T47D (cell line): ENCODE measurements around the gene TMEM135.
"Not testable (repeated sequence)": the region's sequence is repeated elsewhere in the genome, so short reads cannot be mapped to it uniquely, and the experiment has no call there.

Source experiments
- DNase-seq, 2 experiments: peaks; one replicate each; pipeline versions ENCODE4 v3.0.0 to v3.0.0-alpha.2; 2011 to 2012; ENCODE audit warnings: low read depth in 1 of 2, low spot score in 1 of 2
- JUND ChIP-seq: IDR thresholded peaks from 2 replicates; pipeline ENCODE4 v1.6.1; 2012; ENCODE audit warnings: low read depth
- in situ Hi-C: cut with HindIII; loops from 2 replicates; pipeline ENCODE4 v1.10.0; 2016; ENCODE audit warnings: low sequenced_read_pairs, low pct_unique_long_range_greater_than_20kb

TMEM135 gene

DNA sequence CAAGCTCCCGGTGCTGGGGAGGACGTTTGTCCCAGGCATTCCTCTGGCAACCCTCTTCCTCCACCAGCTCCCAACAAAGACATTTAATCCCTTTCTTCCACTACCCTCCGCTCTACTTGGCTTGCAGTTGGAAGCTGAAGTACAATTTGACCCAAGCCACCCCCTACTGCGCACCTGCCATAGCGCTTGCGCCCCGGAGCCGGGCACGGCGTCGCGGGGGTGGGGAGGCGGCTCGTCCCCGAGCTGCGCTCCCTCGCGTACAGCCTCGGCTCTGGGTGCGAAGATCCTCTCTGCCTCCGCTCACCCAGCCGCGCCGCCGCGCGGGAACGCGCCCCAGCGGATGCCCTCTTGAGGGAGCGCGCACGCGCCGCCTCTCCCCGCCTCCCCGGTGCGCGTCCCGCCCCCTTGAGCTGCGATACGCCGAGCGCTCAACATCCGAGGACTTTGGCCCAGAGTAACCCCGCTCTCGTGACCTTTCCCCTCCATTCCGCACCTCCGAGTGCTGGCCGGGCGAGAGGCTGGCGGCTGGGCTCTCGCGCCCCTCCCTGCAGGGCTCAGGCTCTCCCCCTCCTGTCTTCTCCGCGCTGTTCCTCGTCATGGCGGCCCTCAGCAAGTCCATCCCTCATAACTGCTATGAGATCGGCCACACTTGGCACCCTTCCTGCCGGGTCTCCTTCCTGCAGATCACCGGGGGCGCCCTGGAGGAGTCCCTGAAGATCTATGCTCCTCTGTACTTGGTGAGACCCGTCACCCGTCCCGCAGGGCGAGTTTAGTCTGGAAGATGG, at the start of gene TMEM135:
TSS of gene TMEM135 (plus strand) at position 485 of the 785 bp plus-strand sequence. CDS start at position 597, 112 bp downstream.
- TF ChIP-seq JUND, result no peak
- in situ Hi-C loops, result no loop called here
- peak; percentile 95 to 98 for DNase-seq

DNA sequence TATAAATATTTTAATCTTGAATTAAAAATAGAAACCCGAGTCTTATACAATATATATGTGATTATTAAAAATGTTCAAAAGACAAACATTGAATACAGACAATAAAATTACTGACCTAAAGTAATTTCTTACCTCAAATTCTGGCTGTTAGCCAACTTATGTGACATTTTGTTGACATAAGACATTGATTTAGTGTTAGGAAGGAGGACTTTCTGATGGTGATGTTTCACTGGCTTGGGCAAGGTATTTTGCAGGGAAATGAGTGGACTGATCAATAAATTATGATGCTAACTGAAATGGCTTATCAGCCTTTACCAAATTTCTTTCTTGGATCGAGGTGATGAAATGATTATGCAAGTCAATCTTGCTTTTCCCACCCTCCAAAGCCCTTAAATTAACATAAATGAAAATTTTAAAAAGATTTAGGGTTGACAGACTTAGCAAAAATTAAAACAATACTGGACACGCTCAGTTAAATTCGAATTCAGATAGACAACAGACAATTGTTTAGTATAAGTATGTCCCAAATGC, 49.3 kb upstream of the TMEM135 start:
- peak in 1 of 2 experiments; percentile 53 for DNase-seq
- in situ Hi-C loops, result no loop called here
- no peak for TF ChIP-seq JUND

DNA sequence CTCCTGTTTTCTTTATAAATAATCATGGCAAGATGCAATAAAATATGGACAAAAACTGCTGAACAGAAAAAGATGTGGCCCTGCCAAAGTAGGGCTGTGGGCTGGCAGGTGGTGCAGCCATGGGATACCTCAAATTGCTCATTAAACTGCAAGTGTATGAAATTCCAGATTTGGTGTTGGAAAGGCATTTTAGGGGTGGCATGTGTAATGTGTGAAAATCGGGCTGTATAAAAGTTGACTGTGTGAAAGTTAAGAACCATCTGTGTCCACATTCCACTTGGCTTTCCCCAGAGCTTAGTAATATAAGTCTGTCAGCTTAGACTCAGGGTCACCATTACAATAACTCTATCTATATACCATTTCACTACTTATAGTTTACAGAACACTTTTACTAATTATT, 47.7 kb upstream of the TMEM135 start:
- TF ChIP-seq JUND, result no peak
- in situ Hi-C loops, result no loop called here
- no peak for DNase-seq

- in situ Hi-C loops, result no loop called here
- peak in 1 of 2 experiments; percentile 55 for DNase-seq
- no peak for TF ChIP-seq JUND
Measured at GRCh38 chr11:86990515-86990914, 47.2 kb upstream of the TMEM135 start.

DNA sequence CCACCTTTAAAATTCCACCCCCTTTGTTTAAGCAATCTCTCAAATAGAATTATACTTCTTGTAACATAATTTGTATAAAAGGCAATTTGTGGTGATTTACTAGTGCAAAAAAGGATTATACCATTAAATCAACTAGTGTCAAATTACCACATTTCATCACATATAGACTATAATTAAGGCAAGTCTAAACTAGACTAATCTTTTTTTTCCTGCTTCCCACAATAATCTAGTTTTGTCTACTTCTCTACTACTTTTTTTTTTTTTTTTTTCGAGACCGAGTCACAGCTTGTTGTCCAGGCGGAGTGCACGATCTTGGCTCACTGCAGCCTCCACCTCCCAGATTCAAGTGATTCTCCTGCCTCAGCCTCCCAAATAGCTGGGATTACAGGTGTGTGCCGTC, 46.4 kb upstream of the TMEM135 start:
- no peak for TF ChIP-seq JUND
- in situ Hi-C loops, result no loop called here

GRCh38 chr11:86992340-86992739, 45.4 kb upstream of the TMEM135 start:
- in situ Hi-C loops, DNase-seq: not testable (repeated sequence)

More for the DNA sequence above, 46.4 kb upstream of the TMEM135 start:
- no peak for DNase-seq

- no peak for DNase-seq
- in situ Hi-C loops, result no loop called here
Measured at GRCh38 chr11:86993031-86993430, 44.7 kb upstream of the TMEM135 start.

GRCh38 chr11:86996953-86997570, 40.7 kb upstream of the TMEM135 start:
- no peak for TF ChIP-seq JUND
- in situ Hi-C loops, result no loop called here
- no peak for DNase-seq

More at GRCh38 chr11:86993031-86993430, 44.7 kb upstream of the TMEM135 start:
- TF ChIP-seq JUND, result no peak

- DNase-seq, result no peak
- in situ Hi-C loops, result no loop called here
- TF ChIP-seq JUND, result no peak
Measured at GRCh38 chr11:86999388-86999787, 38.3 kb upstream of the TMEM135 start.

- peak; percentile 72 to 99 for DNase-seq
- TF ChIP-seq JUND, result peak; percentile 94
- in situ Hi-C loops, result no loop called here
Measured at GRCh38 chr11:86999859-87000753, 37.6 kb upstream of the TMEM135 start.

DNA sequence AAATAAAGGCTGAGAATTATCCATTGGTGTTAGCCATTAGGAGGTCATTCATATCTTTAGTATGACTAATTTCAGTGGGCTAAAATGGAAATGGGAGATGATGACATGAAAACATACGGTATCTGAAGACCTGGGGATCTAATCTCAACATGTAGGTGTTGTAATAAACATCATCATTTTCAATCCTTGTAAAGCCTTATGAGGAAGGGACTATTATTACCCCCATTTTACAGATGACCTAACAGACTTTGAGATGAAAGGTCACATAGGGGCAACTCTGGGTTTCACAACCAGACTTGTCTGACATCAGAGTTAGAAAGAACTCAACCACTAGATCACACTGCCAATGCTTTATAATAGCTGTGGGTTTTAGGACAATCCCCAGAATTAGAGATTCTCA, 34.8 kb upstream of the TMEM135 start:
- in situ Hi-C loops, result no loop called here
- no peak for TF ChIP-seq JUND
- no peak for DNase-seq

DNA sequence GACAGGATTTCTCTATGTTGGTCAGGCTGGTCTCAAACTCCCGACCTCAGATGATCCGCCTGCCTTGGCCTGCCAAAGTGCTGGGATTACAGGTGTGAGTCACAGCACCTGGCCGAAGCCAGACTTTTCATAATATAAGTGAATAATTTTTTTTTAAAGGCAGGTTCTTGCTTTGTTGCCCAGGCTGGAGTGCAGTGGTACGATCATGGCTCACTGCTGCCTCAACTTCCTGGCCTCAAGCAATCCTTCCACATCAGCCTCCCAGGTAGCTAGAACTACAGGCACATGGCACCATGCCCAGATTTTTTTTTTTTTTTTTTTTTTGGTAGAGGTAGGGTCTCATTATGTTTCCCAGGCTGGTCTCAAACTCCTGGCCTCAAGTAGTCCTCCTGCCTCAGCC, 33.5 kb upstream of the TMEM135 start:
- DNase-seq, in situ Hi-C loops: not testable (repeated sequence)
